Measurements from ENCODE around the gene EFCAB11. TPM values are rescaled to one million over a fixed set of nuclear protein-coding genes. Genes with fewer than 3 reads are reported as not detected.

Gene EFCAB11
- 10 to 100 TPM in 2 of 6 donors, 1 to 10 TPM in 4; 3.7 to 13.1 (median 7.4) TPM for polyA plus RNA-seq (ENCODE audit: low read depth in 6 of 6)

- Mint-ChIP-seq H3K4me1 (peaks cover 32 to 47% (median 45%) of the 10 kb centered on the region in 3 donors), H3K9me3 (peaks cover 0 to 3% (median 0%) of the 10 kb centered on the region in 7 donors), H3K27me3 (no peaks in the 10 kb centered on the region), H3K36me3 (peaks cover 0 to 11% of the 10 kb centered on the region in 2 donors), H3K27ac (peak within 1 kb of the TSS; percentile 85 to 100 (median 96)), H3K4me3 (peak within 1 kb of the TSS; percentile 90 to 99 (median 98))
- DNase-seq (peak; percentile 97), ATAC-seq (ENCODE audit: low read depth in 2 of 2) (peak; percentile 72 to 74)
These were observed at the start of gene EFCAB11 for GRCh38 chr14:89954070-89955021. Gene EFCAB11, minus strand, starts transcription at chr14:89954730. Its CDS starts 70 bp downstream, at chr14:89954660.

GRCh38 chr14:90003526-90004307 lies 49.2 kb upstream of the EFCAB11 start:
- no peaks in the 10 kb centered on the region for H3K4me1 Mint-ChIP-seq
- peak overlapping the region in 1 of 6 donors; percentile 70 for H3K27ac Mint-ChIP-seq
- peaks cover 15 to 25% of the 10 kb centered on the region in 2 donors for H3K36me3 Mint-ChIP-seq
- H3K4me3 Mint-ChIP-seq, result no peak overlapping the region
- no peak for DNase-seq
- no peaks in the 10 kb centered on the region for H3K27me3 Mint-ChIP-seq
- no peak for ATAC-seq (ENCODE audit: low read depth in 2 of 2)
- H3K9me3 Mint-ChIP-seq, result no peaks in the 10 kb centered on the region

- no peak overlapping the region for H3K27ac Mint-ChIP-seq
- H3K27me3 Mint-ChIP-seq, result no peaks in the 10 kb centered on the region
- DNase-seq, result no peak
- no peak overlapping the region for H3K4me3 Mint-ChIP-seq
- no peak for ATAC-seq (ENCODE audit: low read depth in 2 of 2)
- H3K4me1 Mint-ChIP-seq, result peaks cover 0 to 4% (median 0%) of the 10 kb centered on the region in 3 donors
- H3K36me3 Mint-ChIP-seq, result peaks cover 7 to 21% of the 10 kb centered on the region in 2 donors
- no peaks in the 10 kb centered on the region for H3K9me3 Mint-ChIP-seq
These were observed 46.4 kb upstream of the EFCAB11 start for GRCh38 chr14:90000935-90001334.

GRCh38 chr14:89996963-89997362 lies 42.4 kb upstream of the EFCAB11 start:
- H3K27ac Mint-ChIP-seq, result no peak overlapping the region
- no peaks in the 10 kb centered on the region for H3K9me3 Mint-ChIP-seq
- no peaks in the 10 kb centered on the region for H3K27me3 Mint-ChIP-seq
- no peak for ATAC-seq (ENCODE audit: low read depth in 2 of 2)
- H3K36me3 Mint-ChIP-seq, result peaks cover 26 to 32% of the 10 kb centered on the region in 2 donors
- H3K4me1 Mint-ChIP-seq, result peaks cover 0 to 4% (median 0%) of the 10 kb centered on the region in 3 donors
- no peak overlapping the region for H3K4me3 Mint-ChIP-seq
- no peak for DNase-seq

GRCh38 chr14:89992273-89992672 lies 37.7 kb upstream of the EFCAB11 start:
- no peak overlapping the region for H3K27ac Mint-ChIP-seq
- H3K27me3 Mint-ChIP-seq, result no peaks in the 10 kb centered on the region
- DNase-seq (no peak), ATAC-seq (ENCODE audit: low read depth in 2 of 2) (no peak)
- peaks cover 0 to 3% (median 0%) of the 10 kb centered on the region in 3 donors for H3K4me1 Mint-ChIP-seq
- no peak overlapping the region for H3K4me3 Mint-ChIP-seq
- H3K9me3 Mint-ChIP-seq, result no peaks in the 10 kb centered on the region
- peaks cover 26 to 64% of the 10 kb centered on the region in 2 donors for H3K36me3 Mint-ChIP-seq

GRCh38 chr14:89990623-89991275 lies 36.2 kb upstream of the EFCAB11 start:
- DNase-seq (no peak), ATAC-seq (ENCODE audit: low read depth in 2 of 2) (no peak)
- Mint-ChIP-seq H3K4me3 (no peak overlapping the region), H3K36me3 (peaks cover 17 to 64% of the 10 kb centered on the region in 2 donors), H3K27ac (no peak overlapping the region), H3K9me3 (no peaks in the 10 kb centered on the region), H3K27me3 (no peaks in the 10 kb centered on the region), H3K4me1 (no peaks in the 10 kb centered on the region)

GRCh38 chr14:89990218-89990617 lies 35.7 kb upstream of the EFCAB11 start:
- H3K36me3 Mint-ChIP-seq, result peaks cover 12 to 59% of the 10 kb centered on the region in 2 donors
- H3K4me3 Mint-ChIP-seq, result no peak overlapping the region
- H3K4me1 Mint-ChIP-seq, result no peaks in the 10 kb centered on the region
- H3K9me3 Mint-ChIP-seq, result no peaks in the 10 kb centered on the region
- ATAC-seq (ENCODE audit: low read depth in 2 of 2) (no peak), DNase-seq (no peak)
- no peaks in the 10 kb centered on the region for H3K27me3 Mint-ChIP-seq
- no peak overlapping the region for H3K27ac Mint-ChIP-seq

GRCh38 chr14:89988787-89989186 lies 34.3 kb upstream of the EFCAB11 start:
- Mint-ChIP-seq H3K27me3 (no peaks in the 10 kb centered on the region), H3K4me1 (no peaks in the 10 kb centered on the region), H3K27ac (no peak overlapping the region), H3K4me3 (no peak overlapping the region), H3K9me3 (no peaks in the 10 kb centered on the region), H3K36me3 (peaks cover 6 to 54% of the 10 kb centered on the region in 2 donors)
- ATAC-seq (ENCODE audit: low read depth in 2 of 2) (no peak), DNase-seq (no peak)

GRCh38 chr14:89987161-89987475 lies 32.6 kb upstream of the EFCAB11 start:
- no peaks in the 10 kb centered on the region for H3K4me1 Mint-ChIP-seq
- H3K9me3 Mint-ChIP-seq, result no peaks in the 10 kb centered on the region
- peaks cover 15 to 45% of the 10 kb centered on the region in 2 donors for H3K36me3 Mint-ChIP-seq
- DNase-seq, result no peak
- peak overlapping the region in 1 of 6 donors; percentile 24 for H3K27ac Mint-ChIP-seq
- ATAC-seq (ENCODE audit: low read depth in 2 of 2), result no peak
- no peaks in the 10 kb centered on the region for H3K27me3 Mint-ChIP-seq
- no peak overlapping the region for H3K4me3 Mint-ChIP-seq

- Mint-ChIP-seq H3K27ac (no peak overlapping the region), H3K4me1 (no peaks in the 10 kb centered on the region), H3K36me3 (peaks cover 20 to 45% of the 10 kb centered on the region in 2 donors), H3K9me3 (no peaks in the 10 kb centered on the region), H3K4me3 (no peak overlapping the region), H3K27me3 (no peaks in the 10 kb centered on the region)
- ATAC-seq (ENCODE audit: low read depth in 2 of 2) (no peak), DNase-seq (no peak)
These were observed 32.1 kb upstream of the EFCAB11 start for GRCh38 chr14:89986462-89987160.

GRCh38 chr14:89983375-89983774 lies 28.8 kb upstream of the EFCAB11 start:
- Mint-ChIP-seq H3K4me3 (no peak overlapping the region), H3K27ac (peak overlapping the region in 1 of 6 donors; percentile 33), H3K36me3 (peaks cover 27 to 35% of the 10 kb centered on the region in 2 donors), H3K27me3 (no peaks in the 10 kb centered on the region), H3K4me1 (peaks cover 0 to 3% (median 0%) of the 10 kb centered on the region in 3 donors), H3K9me3 (no peaks in the 10 kb centered on the region)
- ATAC-seq (ENCODE audit: low read depth in 2 of 2), result no peak
- no peak for DNase-seq

GRCh38 chr14:89978656-89979055 lies 24.1 kb upstream of the EFCAB11 start:
- DNase-seq (no peak), ATAC-seq (ENCODE audit: low read depth in 2 of 2) (no peak)
- Mint-ChIP-seq H3K27ac (peak overlapping the region in 1 of 6 donors; percentile 5), H3K36me3 (peaks cover 18 to 35% of the 10 kb centered on the region in 2 donors), H3K9me3 (no peaks in the 10 kb centered on the region), H3K27me3 (no peaks in the 10 kb centered on the region), H3K4me1 (peaks cover 0 to 3% (median 0%) of the 10 kb centered on the region in 3 donors), H3K4me3 (no peak overlapping the region)

GRCh38 chr14:89977668-89978067 lies 23.1 kb upstream of the EFCAB11 start:
- H3K36me3 Mint-ChIP-seq, result peaks cover 18 to 28% of the 10 kb centered on the region in 2 donors
- no peak for ATAC-seq (ENCODE audit: low read depth in 2 of 2)
- H3K27me3 Mint-ChIP-seq, result no peaks in the 10 kb centered on the region
- H3K4me1 Mint-ChIP-seq, result peaks cover 0 to 3% (median 0%) of the 10 kb centered on the region in 3 donors
- no peak for DNase-seq
- H3K9me3 Mint-ChIP-seq, result no peaks in the 10 kb centered on the region
- no peak overlapping the region for H3K27ac Mint-ChIP-seq
- H3K4me3 Mint-ChIP-seq, result no peak overlapping the region

All from naive B cell (primary cell).